Upper lobe of left lung (tissue), 6 donors: ENCODE results near the gene ZCCHC7. TPM values are rescaled to one million over a fixed set of nuclear protein-coding genes. Genes with fewer than 3 reads are reported as not detected.
A peak's percentile ranks its signal among the peaks of the same experiment; 100 is the strongest.

Source experiments
- ATAC-seq, 2 donors: fragments of 200-7000 bp; cut with Tn5 transposase; one replicate each; pipeline ENCODE4 v1.9.1; 2022; ENCODE audit warnings: mild to moderate bottlenecking in 2 of 2, moderate library complexity in 2 of 2; ENCODE audit not compliant: low FRiP score in 2 of 2
- DNase-seq, 2 donors: peaks; one replicate each; pipeline ENCODE4 v3.0.0-alpha.2; 2019 to 2020
- H3K27ac ChIP-seq, 4 donors: fragments of 200-600 bp; sonication (generic); one replicate each; pipeline ENCODE4 v1.5.1; 2016 to 2019
- H3K27me3 ChIP-seq, 4 donors: fragments of 200-600 bp; sonication (generic); one replicate each; pipeline ENCODE4 v1.5.1; 2017 to 2019
- H3K36me3 ChIP-seq, 4 donors: fragments of 200-600 bp; sonication (generic); one replicate each; pipeline ENCODE4 v1.5.1; 2016 to 2019
- H3K4me1 ChIP-seq, 4 donors: fragments of 200-600 bp; sonication (generic); one replicate each; pipeline ENCODE4 v1.5.1; 2018 to 2019
- H3K4me3 ChIP-seq, 4 donors: fragments of 200-600 bp; sonication (generic); one replicate each; pipeline ENCODE4 v1.5.1; 2017 to 2019; ENCODE audit warnings: mild to moderate bottlenecking in 2 of 4, moderate library complexity in 1 of 4
- H3K9me3 ChIP-seq, 4 donors: fragments of 200-600 bp; sonication (generic); one replicate each; pipeline ENCODE4 v1.5.1; 2018 to 2019
- CTCF ChIP-seq, 6 experiments: fragments of 450-650 bp in 4 of 6; fragments of 200-600 bp in 2 of 6; sonication (generic) in 2 of 6; IDR thresholded peaks; one replicate each; pipeline ENCODE4 v1.5.1; 2016 to 2019; ENCODE audit warnings: antibody characterized with exemption in 6 of 6
- EP300 ChIP-seq, 4 donors: sonication (generic); formaldehyde crosslinking; IDR thresholded peaks; one replicate each; pipeline ENCODE4 v1.5.1; 2017; ENCODE audit warnings: antibody characterized with exemption in 4 of 4, control low read depth in 2 of 4
- POLR2A ChIP-seq, 4 donors: fragments of 450-650 bp; IDR thresholded peaks; one replicate each; pipeline ENCODE4 v1.5.1; 2016 to 2017; ENCODE audit warnings: antibody characterized with exemption in 4 of 4, mild to moderate bottlenecking in 2 of 4
- POLR2AphosphoS5 ChIP-seq, 2 donors: sonication (generic); formaldehyde crosslinking; IDR thresholded peaks; one replicate each; pipeline ENCODE4 v1.5.1; 2017; ENCODE audit warnings: antibody characterized with exemption in 2 of 2
- WGBS, 2 donors: methylation state at CpG; one replicate each; pipeline ENCODE4 v1.1.5; 2017 to 2018; 5-methylcytosine and 5-hydroxymethylcytosine counted together
- total RNA-seq, 6 donors: library from RNA; depleted of rRNA in 4 of 6; stranded (reverse); fragments of >200 nt in 4 of 6; gene quantifications; one replicate each; pipeline versions ENCODE4 v1.1.0 to v1.2.1, GENCODE V29; 2016 to 2021
- donor health status: DM: no; HTN: no; CAD: no; lungs with moderate emphysema.
- donor health status: DM: no; HTN: yes; CAD: no; lungs with severe emphysema.

Gene ZCCHC7
- total RNA-seq, 6 donors from 2014 or later: 11.1 to 44.0 (median 18.7) TPM

GRCh38 chr9:37141015-37141414, 20.6 kb downstream of the ZCCHC7 start:
- Histone ChIP-seq H3K36me3 (no peaks in the 10 kb centered on the region), H3K4me1 (peaks cover 0 to 3% (median 0%) of the 10 kb centered on the region in 4 donors), H3K27me3 (no peaks in the 10 kb centered on the region), H3K9me3 (no peaks in the 10 kb centered on the region), H3K4me3 (no peak overlapping the region), H3K27ac (no peak overlapping the region)
- WGBS, 2 donors: 91 to 97% methylated on average over 2 of the region's 2 CpGs
- ATAC-seq (no peak), DNase-seq (no peak)
- TF ChIP-seq POLR2AphosphoS5 (IDR thresholded peaks at IDR 0.05): no peak
- TF ChIP-seq CTCF (IDR thresholded peaks at IDR 0.05): no peak
- no peak for TF ChIP-seq POLR2A (IDR thresholded peaks at IDR 0.05)
- TF ChIP-seq EP300 (IDR thresholded peaks at IDR 0.05): no peak

GRCh38 chr9:37144762-37145161, 24.4 kb downstream of the ZCCHC7 start:
- Histone ChIP-seq H3K9me3 (no peaks in the 10 kb centered on the region), H3K4me3 (no peak overlapping the region), H3K4me1 (peaks cover 0 to 9% (median 6%) of the 10 kb centered on the region in 4 donors), H3K36me3 (no peaks in the 10 kb centered on the region), H3K27ac (no peak overlapping the region), H3K27me3 (no peaks in the 10 kb centered on the region)
- DNase-seq (no peak), ATAC-seq (no peak)
- 69 to 72% methylated on average over 2 of the region's 2 CpGs for WGBS, 2 donors
- no peak for TF ChIP-seq EP300 (IDR thresholded peaks at IDR 0.05)
- no peak for TF ChIP-seq POLR2A (IDR thresholded peaks at IDR 0.05)
- no peak for TF ChIP-seq CTCF (IDR thresholded peaks at IDR 0.05)
- no peak for TF ChIP-seq POLR2AphosphoS5 (IDR thresholded peaks at IDR 0.05)

GRCh38 chr9:37146410-37146809, 26.0 kb downstream of the ZCCHC7 start:
- no peaks in the 10 kb centered on the region for H3K9me3 ChIP-seq
- WGBS, 2 donors: 9 to 13% methylated on average over 2 of the region's 2 CpGs
- no peaks in the 10 kb centered on the region for H3K36me3 ChIP-seq
- ATAC-seq: no peak
- TF ChIP-seq POLR2AphosphoS5 (IDR thresholded peaks at IDR 0.05) (no peak), EP300 (IDR thresholded peaks at IDR 0.05) (no peak), CTCF (IDR thresholded peaks at IDR 0.05) (no peak), POLR2A (IDR thresholded peaks at IDR 0.05) (no peak)
- peaks cover 0 to 9% (median 6%) of the 10 kb centered on the region in 4 donors for H3K4me1 ChIP-seq
- H3K4me3 ChIP-seq: no peak overlapping the region
- peak overlapping the region in 2 of 4 donors; percentile 30 to 42 for H3K27ac ChIP-seq
- no peaks in the 10 kb centered on the region for H3K27me3 ChIP-seq
- no peak for DNase-seq

GRCh38 chr9:37148181-37148580, 27.8 kb downstream of the ZCCHC7 start:
- WGBS, 2 donors: 65 to 84% methylated on average over 2 of the region's 2 CpGs
- Histone ChIP-seq H3K27ac (no peak overlapping the region), H3K27me3 (no peaks in the 10 kb centered on the region), H3K4me3 (no peak overlapping the region), H3K36me3 (no peaks in the 10 kb centered on the region), H3K9me3 (no peaks in the 10 kb centered on the region), H3K4me1 (peaks cover 0 to 9% (median 6%) of the 10 kb centered on the region in 4 donors)
- TF ChIP-seq CTCF (IDR thresholded peaks at IDR 0.05) (no peak), POLR2A (IDR thresholded peaks at IDR 0.05) (no peak), POLR2AphosphoS5 (IDR thresholded peaks at IDR 0.05) (no peak), EP300 (IDR thresholded peaks at IDR 0.05) (no peak)
- no peak for ATAC-seq
- DNase-seq: no peak

GRCh38 chr9:37149666-37150308, 29.4 kb downstream of the ZCCHC7 start:
- Histone ChIP-seq H3K4me1 (peaks cover 0 to 9% (median 6%) of the 10 kb centered on the region in 4 donors), H3K4me3 (no peak overlapping the region), H3K9me3 (no peaks in the 10 kb centered on the region), H3K27me3 (no peaks in the 10 kb centered on the region), H3K27ac (no peak overlapping the region), H3K36me3 (no peaks in the 10 kb centered on the region)
- DNase-seq: no peak
- 83 to 90% methylated on average over 4 of the region's 4 CpGs for WGBS, 2 donors
- no peak for ATAC-seq
- no peak for TF ChIP-seq CTCF (IDR thresholded peaks at IDR 0.05)
- TF ChIP-seq EP300 (IDR thresholded peaks at IDR 0.05): no peak
- no peak for TF ChIP-seq POLR2A (IDR thresholded peaks at IDR 0.05)
- no peak for TF ChIP-seq POLR2AphosphoS5 (IDR thresholded peaks at IDR 0.05)
